ENCODE measurements around the gene FAM163A. TPM values are rescaled to one million over a fixed set of nuclear protein-coding genes. Genes with fewer than 3 reads are reported as not detected.

Gene FAM163A
- total RNA-seq, 1 experiment from 2014 or later, result 0.46 TPM

DNA sequence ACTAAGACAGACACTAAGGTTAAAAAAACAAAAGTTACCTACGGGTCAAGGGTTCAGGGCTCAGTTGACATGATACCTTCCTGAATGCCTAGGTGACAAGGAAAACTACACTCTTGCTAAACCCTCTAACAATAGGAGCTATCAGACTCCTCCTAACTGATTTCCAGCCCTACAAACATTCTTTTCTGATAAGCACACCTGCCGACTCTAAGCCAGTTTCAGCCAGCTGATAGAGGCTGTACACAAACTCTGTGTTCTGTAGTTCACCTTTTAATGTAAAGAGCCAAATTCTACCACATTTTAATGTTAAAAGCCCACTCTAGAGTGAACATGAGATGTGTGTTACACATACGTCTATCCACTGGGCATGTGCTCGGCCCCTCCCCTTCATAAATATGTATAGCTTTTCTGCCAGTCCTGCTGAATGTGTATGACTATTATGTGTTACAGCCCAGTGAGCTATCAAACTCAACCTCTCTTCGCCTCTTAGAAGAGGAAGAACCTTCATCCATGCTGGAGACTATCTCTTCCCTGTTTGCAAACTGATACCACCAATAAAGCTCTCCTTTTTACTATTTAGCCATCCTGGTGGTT, 40.0 kb upstream of the FAM163A start:
- Histone ChIP-seq H3T11ph (ENCODE audit: low read length) (no peak overlapping the region), H2BK12ac (ENCODE audit: insufficient read length, low read depth, low read length) (no peak overlapping the region), H3K4me2 (ENCODE audit: insufficient read depth, insufficient read length, low read length) (no peak overlapping the region), H3K18ac (ENCODE audit: insufficient read length, low read depth, low read length) (no peak overlapping the region), H3K4ac (ENCODE audit: low read depth, low read length) (no peak overlapping the region), H4K8ac (replicated peaks; ENCODE audit: insufficient read length, low read depth, low read length) (no peak overlapping the region), H2AFZ (ENCODE audit: low read length) (no peak overlapping the region), H2BK15ac (ENCODE audit: low read depth, low read length) (no peak overlapping the region), H3K14ac (ENCODE audit: insufficient read depth, low read length) (no peak overlapping the region), H4K20me1 (ENCODE audit: control insufficient read depth, insufficient read depth, insufficient read length) (no peaks in the 10 kb centered on the region), H2BK120ac (ENCODE audit: low read depth, low read length, poor library complexity, severe bottlenecking) (no peak overlapping the region), H4K91ac (ENCODE audit: insufficient read length, low read depth, low read length) (no peak overlapping the region), H3K27me3 (ENCODE audit: insufficient read depth, low read length) (no peaks in the 10 kb centered on the region), H4K5ac (ENCODE audit: insufficient read length, low read depth, low read length) (no peak overlapping the region), H3K27ac (ENCODE audit: insufficient read length, low read depth, low read length) (no peak overlapping the region), H2BK5ac (ENCODE audit: insufficient read length, low read length) (no peak overlapping the region), H3K79me2 (ENCODE audit: insufficient read depth, low read length) (no peaks in the 10 kb centered on the region), H3K9ac (ENCODE audit: extremely low read depth, insufficient read length, low read length) (no peak overlapping the region), H3K23ac (ENCODE audit: insufficient read length, low read depth, low read length) (no peak overlapping the region), H3K4me1 (ENCODE audit: insufficient read depth, low read length) (no peaks in the 10 kb centered on the region), H2AK5ac (ENCODE audit: insufficient read length, low read length) (no peak overlapping the region), H3K79me1 (ENCODE audit: insufficient read depth, low read depth, low read length, poor library complexity, severe bottlenecking) (no peaks in the 10 kb centered on the region), H3K23me2 (ENCODE audit: insufficient read length, low read depth, low read length, poor library complexity, severe bottlenecking) (no peaks in the 10 kb centered on the region), H2BK20ac (ENCODE audit: low read depth, low read length, poor library complexity, severe bottlenecking) (no peak overlapping the region), H3K9me3 (ENCODE audit: control insufficient read depth, low read depth, low read length) (no peaks in the 10 kb centered on the region), H3K56ac (ENCODE audit: insufficient read length, low read depth, low read length) (no peak overlapping the region)
- TF ChIP-seq, protein P1, sequence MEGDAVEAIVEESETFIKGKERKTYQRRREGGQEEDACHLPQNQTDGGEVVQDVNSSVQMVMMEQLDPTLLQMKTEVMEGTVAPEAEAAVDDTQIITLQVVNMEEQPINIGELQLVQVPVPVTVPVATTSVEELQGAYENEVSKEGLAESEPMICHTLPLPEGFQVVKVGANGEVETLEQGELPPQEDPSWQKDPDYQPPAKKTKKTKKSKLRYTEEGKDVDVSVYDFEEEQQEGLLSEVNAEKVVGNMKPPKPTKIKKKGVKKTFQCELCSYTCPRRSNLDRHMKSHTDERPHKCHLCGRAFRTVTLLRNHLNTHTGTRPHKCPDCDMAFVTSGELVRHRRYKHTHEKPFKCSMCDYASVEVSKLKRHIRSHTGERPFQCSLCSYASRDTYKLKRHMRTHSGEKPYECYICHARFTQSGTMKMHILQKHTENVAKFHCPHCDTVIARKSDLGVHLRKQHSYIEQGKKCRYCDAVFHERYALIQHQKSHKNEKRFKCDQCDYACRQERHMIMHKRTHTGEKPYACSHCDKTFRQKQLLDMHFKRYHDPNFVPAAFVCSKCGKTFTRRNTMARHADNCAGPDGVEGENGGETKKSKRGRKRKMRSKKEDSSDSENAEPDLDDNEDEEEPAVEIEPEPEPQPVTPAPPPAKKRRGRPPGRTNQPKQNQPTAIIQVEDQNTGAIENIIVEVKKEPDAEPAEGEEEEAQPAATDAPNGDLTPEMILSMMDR (conservative IDR thresholded peaks at IDR 0.05), result no peak
- Mint-ChIP-seq H3K4me3 (no peak overlapping the region), H3K27ac (no peak overlapping the region), H3K4me1 (0 out of 4 replicates have a peak, but pooled peaks cover 0 to 2% of the 10 kb centered on the region in 2 experiments), H3K36me3 (ENCODE audit: insufficient read depth in 1 of 3, low read depth in 3 of 3) (no peaks in the 10 kb centered on the region), H3K9me3 (peaks cover 2% of the 10 kb centered on the region in 2 experiments; a peak in 2 of 5 replicates), H3K27me3 (ENCODE audit: low read depth) (peaks cover 10% of the 10 kb centered on the region)
- no CpG with 5 or more reads among the region's 5 CpGs for WGBS (ENCODE audit: extremely low coverage, insufficient read length, low lambda C conversion rate)
- no peak for DNase-seq

Data from H9 (cell line).